ENCODE data around the gene APOBR.

The APOBR gene

DNA sequence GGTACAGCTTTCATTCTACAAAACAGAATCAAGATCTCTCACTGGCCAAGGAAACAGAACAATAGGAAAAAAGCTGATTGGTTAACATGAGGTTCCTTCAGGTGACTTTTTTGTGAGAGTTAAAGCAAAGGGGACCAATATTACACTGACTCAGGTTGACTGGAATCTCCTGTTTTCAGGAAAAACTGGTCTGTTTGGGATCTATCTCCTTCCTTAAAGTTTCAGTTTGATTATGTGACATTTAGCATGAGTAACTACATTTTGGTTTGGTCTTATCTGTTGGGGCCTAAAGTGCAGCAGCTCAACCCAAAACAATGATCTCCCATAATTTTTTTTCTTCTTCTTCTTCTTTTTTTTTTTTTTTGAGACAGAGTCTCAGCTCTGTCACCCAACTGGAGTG is 34.7 kb downstream of the APOBR start:
- no peak overlapping the region for H3K4me3 ChIP-seq (ENCODE audit: low read depth, low read length)
- no peak for TF ChIP-seq CTCF (IDR thresholded peaks at IDR 0.05; ENCODE audit: insufficient read depth, low read depth, low read length, missing control alignments)
- DNase-seq (ENCODE audit: low read depth) = no peak

DNA sequence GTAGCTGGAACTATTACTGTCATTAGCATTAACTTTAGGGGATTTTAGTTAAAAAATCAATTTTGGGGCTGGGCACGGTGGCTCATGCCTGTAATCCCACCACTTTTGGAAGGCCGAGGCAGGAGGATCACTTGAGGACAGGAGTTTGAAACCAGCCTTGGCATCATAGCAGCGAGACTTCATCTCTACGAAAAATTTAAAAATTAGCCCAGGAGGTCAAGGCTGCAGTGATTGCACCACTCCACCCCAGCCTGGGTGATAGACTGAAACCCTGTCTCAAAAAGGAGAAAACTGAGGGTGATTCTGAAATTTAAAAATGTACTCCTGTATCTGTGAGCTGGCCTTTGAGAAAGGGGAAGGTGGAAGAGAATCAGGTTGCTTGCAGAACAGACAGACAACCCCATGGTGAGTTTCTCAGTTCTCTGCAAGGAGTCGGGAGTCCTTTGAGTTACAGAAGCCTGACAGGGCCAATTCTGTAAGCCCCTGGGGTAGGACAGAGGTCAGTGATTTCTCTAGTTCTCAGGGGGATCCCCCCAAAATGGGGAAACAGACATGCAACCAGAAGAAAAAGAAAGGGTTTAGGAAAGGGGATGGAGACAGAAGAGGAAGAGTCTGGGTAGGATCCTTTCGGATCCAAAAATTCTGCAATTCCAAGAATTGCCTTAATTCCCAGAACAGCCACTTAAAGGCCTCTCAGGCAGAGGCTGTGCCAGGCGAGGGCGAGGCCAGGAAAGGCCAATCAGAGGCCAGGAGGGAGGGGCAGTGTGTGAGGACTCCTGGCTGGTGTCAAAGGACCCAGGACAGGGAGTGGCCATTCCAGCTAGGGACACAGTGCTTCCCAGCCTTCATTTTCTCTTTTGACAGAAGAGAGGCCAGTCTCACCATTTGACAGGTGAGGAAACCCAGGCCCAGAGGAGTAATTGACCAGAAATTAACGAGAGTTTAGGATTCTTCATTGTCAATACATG is 37.6 kb downstream of the APOBR start:
- peak; percentile 42 for DNase-seq (ENCODE audit: low read depth)
- no peak for TF ChIP-seq CTCF (IDR thresholded peaks at IDR 0.05; ENCODE audit: insufficient read depth, low read depth, low read length, missing control alignments)

DNA sequence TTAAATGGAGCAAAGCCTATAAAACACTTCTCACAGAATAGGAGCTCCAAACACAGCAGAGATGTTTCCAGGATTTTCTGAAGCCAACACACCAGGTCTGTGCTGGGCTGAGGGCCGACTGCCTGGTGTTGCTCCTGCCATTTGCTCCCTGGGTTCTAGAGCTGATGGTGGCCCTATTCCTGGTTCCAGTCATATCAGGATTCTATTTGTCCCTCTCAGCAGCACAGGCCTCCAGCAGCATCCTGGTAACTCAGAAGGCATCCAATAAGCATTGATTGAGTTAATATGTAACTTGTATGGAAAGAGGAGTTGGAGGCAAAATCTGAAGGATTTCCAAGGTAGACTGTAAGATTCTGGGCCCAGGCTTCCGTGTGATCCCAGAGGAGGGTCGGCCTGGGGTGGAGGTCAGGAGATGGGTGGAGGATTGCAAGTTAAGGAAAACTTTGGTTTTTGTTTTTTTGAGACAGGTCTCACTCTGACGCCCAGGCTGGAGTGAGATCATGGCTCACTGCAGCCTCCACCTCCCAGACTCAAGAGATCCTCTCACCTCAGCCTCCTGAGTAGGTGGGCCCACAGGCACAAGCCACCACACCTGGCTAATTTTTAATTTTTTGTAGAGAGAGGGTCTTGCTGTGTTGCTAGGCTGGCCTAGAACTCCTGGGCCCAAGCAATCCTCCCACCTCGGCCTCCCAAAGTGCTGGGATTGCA is 38.7 kb downstream of the APOBR start:
- DNase-seq (ENCODE audit: low read depth) = no peak
- no peak for TF ChIP-seq CTCF (IDR thresholded peaks at IDR 0.05; ENCODE audit: insufficient read depth, low read depth, low read length, missing control alignments)
- no peak overlapping the region for H3K4me3 ChIP-seq (ENCODE audit: low read depth, low read length)

More for the DNA sequence above, 37.6 kb downstream of the APOBR start:
- no peak overlapping the region for H3K4me3 ChIP-seq (ENCODE audit: low read depth, low read length)

DNA sequence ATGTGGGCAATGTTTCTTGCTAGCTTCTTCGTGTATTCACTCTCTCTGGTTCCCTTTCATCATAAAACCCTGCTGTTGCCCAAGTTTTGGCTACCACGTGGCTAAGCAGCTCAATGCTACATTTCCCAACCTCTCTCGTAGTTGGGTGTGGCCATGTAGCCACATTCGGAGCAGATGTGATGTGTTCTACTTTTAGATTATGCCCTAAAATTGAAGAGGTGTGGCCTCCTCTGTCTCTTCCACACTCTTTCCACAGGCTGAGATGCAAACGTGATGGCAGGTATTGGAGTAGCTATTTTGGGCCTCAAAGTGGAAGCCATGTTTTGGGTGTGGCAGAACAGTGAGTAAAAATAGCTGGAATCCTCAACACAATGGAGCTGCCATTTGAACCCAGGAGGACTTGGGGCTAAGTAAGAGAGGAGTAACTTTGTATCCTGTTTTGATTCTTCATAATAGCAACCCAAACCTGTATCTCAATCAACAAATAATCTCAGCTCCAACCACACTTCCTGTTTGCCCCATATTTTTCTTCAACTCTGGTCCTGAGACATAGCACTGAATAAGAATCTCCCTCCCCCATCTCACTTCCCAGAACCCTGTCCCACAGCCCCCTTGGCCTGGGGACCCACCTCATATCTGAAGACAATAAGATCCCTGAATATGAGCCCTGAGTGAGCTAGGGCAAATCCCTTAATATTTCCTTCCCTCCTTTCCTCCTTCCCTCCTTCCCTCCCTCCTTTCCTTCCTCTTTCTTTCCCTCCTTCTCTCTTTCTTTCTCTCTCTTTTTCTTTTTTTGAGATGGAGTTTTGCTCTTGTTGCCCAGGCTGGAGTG is 40.3 kb downstream of the APOBR start:
- TF ChIP-seq CTCF (IDR thresholded peaks at IDR 0.05; ENCODE audit: insufficient read depth, low read depth, low read length, missing control alignments) = no peak
- no peak for DNase-seq (ENCODE audit: low read depth)
- no peak overlapping the region for H3K4me3 ChIP-seq (ENCODE audit: low read depth, low read length)

- H3K4me3 ChIP-seq (ENCODE audit: low read depth, low read length) = no peak overlapping the region
- TF ChIP-seq CTCF (IDR thresholded peaks at IDR 0.05; ENCODE audit: insufficient read depth, low read depth, low read length, missing control alignments) = no peak
- DNase-seq (ENCODE audit: low read depth) = no peak
These were observed 42.6 kb downstream of the APOBR start for GRCh38 chr16:28537076-28537475.

GRCh38 chr16:28537964-28538732 is 43.7 kb downstream of the APOBR start:
- DNase-seq (ENCODE audit: low read depth) = no peak
- no peak for TF ChIP-seq CTCF (IDR thresholded peaks at IDR 0.05; ENCODE audit: insufficient read depth, low read depth, low read length, missing control alignments)
- H3K4me3 ChIP-seq (ENCODE audit: low read depth, low read length) = no peak overlapping the region
